ENCODE data around the gene DZIP1. TPM values are rescaled to one million over a fixed set of nuclear protein-coding genes. Genes with fewer than 3 reads are reported as not detected.
A peak's percentile ranks its signal among the peaks of the same experiment; 100 is the strongest.

DZIP1 gene
- total and polyA plus RNA-seq, 2 donors (not counting 1 experiment from before 2014, with no cell fraction given): not detected

- intact Hi-C loops (cut with micrococcal nuclease): no loop called here
- peaks cover 0 to 17% (median 12%) of the 10 kb centered on the region in 4 experiments for H3K27me3 ChIP-seq (replicated peaks in 1 of 4; ENCODE audit: control extremely low read depth in 1 of 4, control insufficient read depth in 3 of 4, insufficient read depth in 4 of 4, low read length in 3 of 4)
- peaks cover 8 to 13% of the 10 kb centered on the region in 2 donors for H3K4me1 ChIP-seq (ENCODE audit: control insufficient read depth in 2 of 2, insufficient read depth in 2 of 2, low read length in 2 of 2)
- WGBS (ENCODE audit: insufficient coverage): 100% methylated on average over 2 of the region's 6 CpGs
- H3K4me3 ChIP-seq (ENCODE audit: control extremely low read depth in 1 of 5, extremely low read depth in 1 of 5, insufficient read depth in 1 of 5, low read depth in 2 of 5, low read length in 4 of 5): no peak overlapping the region
- TF ChIP-seq EZH2 (IDR thresholded peaks at IDR 0.05; ENCODE audit: borderline replicate concordance, insufficient read depth, low read depth, low read length, poor library complexity, severe bottlenecking): no peak
- no peak for TF ChIP-seq CTCF (IDR thresholded peaks at IDR 0.05)
- H3K4me2 ChIP-seq (replicated peaks; ENCODE audit: low read depth, low read length, poor library complexity, severe bottlenecking): no peak overlapping the region
- H3K79me2 ChIP-seq (ENCODE audit: control insufficient read depth, insufficient read depth, low read length): no peaks in the 10 kb centered on the region
- no peak overlapping the region for H2AFZ ChIP-seq (ENCODE audit: insufficient read depth, low read depth, low read length, poor library complexity, severe bottlenecking)
- peaks cover 37% of the 10 kb centered on the region for H3K27me3 Mint-ChIP-seq
- H3K4me1 Mint-ChIP-seq: peaks cover 12% of the 10 kb centered on the region
- ATAC-seq (ENCODE audit: low read depth): no peak
- DNase-seq: no peak
- no peaks in the 10 kb centered on the region for H3K36me3 ChIP-seq (replicated peaks in 1 of 2; ENCODE audit: control extremely low read depth in 1 of 2, control insufficient read depth in 1 of 2, extremely low read depth in 1 of 2, insufficient read depth in 2 of 2, low read length in 1 of 2)
- H3K27ac Mint-ChIP-seq: no peak overlapping the region
- ChIA-PET CTCF (no interaction called here), POLR2A (no interaction called here)
- peaks cover 0 to under 1% (median 0%) of the 10 kb centered on the region in 3 donors for H3K9me3 ChIP-seq (ENCODE audit: control extremely low read depth in 1 of 3, control insufficient read depth in 2 of 3, insufficient read depth in 1 of 3, low read length in 2 of 3)
- no peak overlapping the region for H3K27ac ChIP-seq (ENCODE audit: low read length in 2 of 2)
- no peaks in the 10 kb centered on the region for H4K20me1 ChIP-seq (ENCODE audit: control insufficient read depth, insufficient read depth, low read length, poor library complexity, severe bottlenecking)
- H3K9me3 Mint-ChIP-seq (ENCODE audit: insufficient read depth): no peaks in the 10 kb centered on the region
- no peak overlapping the region for H3K4me3 Mint-ChIP-seq
- H3K9ac ChIP-seq (ENCODE audit: low read length): no peak overlapping the region
Measured at GRCh38 chr13:95647321-95647720, 2.8 kb upstream of the DZIP1 start.

GRCh38 chr13:95643936-95644598 is 439 bp downstream of the DZIP1 start:
- CTCF ChIA-PET: no interaction called here
- peak overlapping the region; percentile 55 for H3K4me2 ChIP-seq (replicated peaks; ENCODE audit: low read depth, low read length, poor library complexity, severe bottlenecking)
- no peaks in the 10 kb centered on the region for H3K36me3 ChIP-seq (replicated peaks in 1 of 2; ENCODE audit: control extremely low read depth in 1 of 2, control insufficient read depth in 1 of 2, extremely low read depth in 1 of 2, insufficient read depth in 2 of 2, low read length in 1 of 2)
- H3K27me3 Mint-ChIP-seq: peaks cover 47% of the 10 kb centered on the region
- intact Hi-C loops (cut with micrococcal nuclease): no loop called here
- peaks cover 8 to 13% of the 10 kb centered on the region in 2 donors for H3K4me1 ChIP-seq (ENCODE audit: control insufficient read depth in 2 of 2, insufficient read depth in 2 of 2, low read length in 2 of 2)
- peak overlapping the region; percentile 46 for H3K27ac Mint-ChIP-seq
- H3K9ac ChIP-seq (ENCODE audit: low read length): no peak overlapping the region
- H3K4me3 ChIP-seq (ENCODE audit: control extremely low read depth in 1 of 5, extremely low read depth in 1 of 5, insufficient read depth in 1 of 5, low read depth in 2 of 5, low read length in 4 of 5): no peak overlapping the region
- H3K79me2 ChIP-seq (ENCODE audit: control insufficient read depth, insufficient read depth, low read length): no peaks in the 10 kb centered on the region
- peak; percentile 21 for DNase-seq
- POLR2A ChIA-PET: no interaction called here
- ATAC-seq (ENCODE audit: low read depth): no peak
- H3K27me3 ChIP-seq (replicated peaks in 1 of 4; ENCODE audit: control extremely low read depth in 1 of 4, control insufficient read depth in 3 of 4, insufficient read depth in 4 of 4, low read length in 3 of 4): peaks cover 0 to 22% (median 13%) of the 10 kb centered on the region in 4 experiments
- H2AFZ ChIP-seq (ENCODE audit: insufficient read depth, low read depth, low read length, poor library complexity, severe bottlenecking): no peak overlapping the region
- peaks cover 14% of the 10 kb centered on the region for H3K4me1 Mint-ChIP-seq
- peaks cover 0 to 10% (median 0%) of the 10 kb centered on the region in 3 donors for H3K9me3 ChIP-seq (ENCODE audit: control extremely low read depth in 1 of 3, control insufficient read depth in 2 of 3, insufficient read depth in 1 of 3, low read length in 2 of 3)
- H3K4me3 Mint-ChIP-seq: peak overlapping the region; percentile 76
- no peak overlapping the region for H3K27ac ChIP-seq (ENCODE audit: low read length in 2 of 2)
- no peaks in the 10 kb centered on the region for H3K9me3 Mint-ChIP-seq (ENCODE audit: insufficient read depth)
- 4% methylated on average over 62 of the region's 62 CpGs for WGBS (ENCODE audit: insufficient coverage)
- TF ChIP-seq CTCF (IDR thresholded peaks at IDR 0.05) (no peak), EZH2 (IDR thresholded peaks at IDR 0.05; ENCODE audit: borderline replicate concordance, insufficient read depth, low read depth, low read length, poor library complexity, severe bottlenecking) (no peak)
- no peaks in the 10 kb centered on the region for H4K20me1 ChIP-seq (ENCODE audit: control insufficient read depth, insufficient read depth, low read length, poor library complexity, severe bottlenecking)
